ENCODE measurements around the gene CLCC1.
"Not testable (repeated sequence)": the region's sequence is repeated elsewhere in the genome, so short reads cannot be mapped to it uniquely, and the experiment has no call there.

GRCh38 chr1:108927565-108927964, 35.7 kb downstream of the CLCC1 start:
- TF ChIP-seq, protein P1, sequence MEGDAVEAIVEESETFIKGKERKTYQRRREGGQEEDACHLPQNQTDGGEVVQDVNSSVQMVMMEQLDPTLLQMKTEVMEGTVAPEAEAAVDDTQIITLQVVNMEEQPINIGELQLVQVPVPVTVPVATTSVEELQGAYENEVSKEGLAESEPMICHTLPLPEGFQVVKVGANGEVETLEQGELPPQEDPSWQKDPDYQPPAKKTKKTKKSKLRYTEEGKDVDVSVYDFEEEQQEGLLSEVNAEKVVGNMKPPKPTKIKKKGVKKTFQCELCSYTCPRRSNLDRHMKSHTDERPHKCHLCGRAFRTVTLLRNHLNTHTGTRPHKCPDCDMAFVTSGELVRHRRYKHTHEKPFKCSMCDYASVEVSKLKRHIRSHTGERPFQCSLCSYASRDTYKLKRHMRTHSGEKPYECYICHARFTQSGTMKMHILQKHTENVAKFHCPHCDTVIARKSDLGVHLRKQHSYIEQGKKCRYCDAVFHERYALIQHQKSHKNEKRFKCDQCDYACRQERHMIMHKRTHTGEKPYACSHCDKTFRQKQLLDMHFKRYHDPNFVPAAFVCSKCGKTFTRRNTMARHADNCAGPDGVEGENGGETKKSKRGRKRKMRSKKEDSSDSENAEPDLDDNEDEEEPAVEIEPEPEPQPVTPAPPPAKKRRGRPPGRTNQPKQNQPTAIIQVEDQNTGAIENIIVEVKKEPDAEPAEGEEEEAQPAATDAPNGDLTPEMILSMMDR (conservative IDR thresholded peaks at IDR 0.05; ENCODE audit: low read length): not testable (repeated sequence)
- TF ChIP-seq EZH2phosphoT487 (IDR thresholded peaks at IDR 0.05; ENCODE audit: borderline replicate concordance, low read depth, low read length): not testable (repeated sequence)
